GM12873 (cell line): ENCODE results near the gene SEPHS1.

Experiments used
- CTCF ChIP-seq: IDR thresholded peaks from 2 replicates; pipeline ENCODE4 v1.5.1; 2012; ENCODE audit warnings: low read depth, mild to moderate bottlenecking, moderate library complexity, low read length, control low read depth; ENCODE audit not compliant: insufficient read depth; ENCODE audit errors: missing control alignments

Gene SEPHS1

GRCh38 chr10:13322615-13323148 is 25.4 kb downstream of the SEPHS1 start:
- TF ChIP-seq CTCF = no peak

DNA sequence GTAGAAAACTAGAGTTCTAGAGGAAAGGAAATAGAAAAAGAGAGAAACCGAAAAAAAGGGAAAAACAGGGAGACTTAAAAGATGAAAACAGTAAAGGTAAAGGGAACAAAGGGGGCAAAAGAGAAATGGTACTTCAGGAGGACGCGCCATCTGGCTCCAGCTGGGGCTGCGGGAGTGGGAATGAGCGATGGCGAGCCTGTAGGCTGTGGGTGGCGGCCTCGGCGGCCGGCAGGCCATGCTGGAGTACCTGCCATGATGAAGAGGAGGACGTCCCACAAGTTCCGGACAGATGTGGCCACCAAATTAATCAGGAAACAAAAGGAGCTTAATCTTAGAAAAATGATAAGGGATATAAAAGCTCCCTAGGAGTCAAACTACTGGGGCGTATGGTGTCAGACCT is 26.5 kb downstream of the SEPHS1 start:
- no peak for TF ChIP-seq CTCF

GRCh38 chr10:13319166-13319565 is 28.9 kb downstream of the SEPHS1 start:
- TF ChIP-seq CTCF = no peak

- TF ChIP-seq CTCF = no peak
These were observed 30.6 kb downstream of the SEPHS1 start for GRCh38 chr10:13317474-13317873.

DNA sequence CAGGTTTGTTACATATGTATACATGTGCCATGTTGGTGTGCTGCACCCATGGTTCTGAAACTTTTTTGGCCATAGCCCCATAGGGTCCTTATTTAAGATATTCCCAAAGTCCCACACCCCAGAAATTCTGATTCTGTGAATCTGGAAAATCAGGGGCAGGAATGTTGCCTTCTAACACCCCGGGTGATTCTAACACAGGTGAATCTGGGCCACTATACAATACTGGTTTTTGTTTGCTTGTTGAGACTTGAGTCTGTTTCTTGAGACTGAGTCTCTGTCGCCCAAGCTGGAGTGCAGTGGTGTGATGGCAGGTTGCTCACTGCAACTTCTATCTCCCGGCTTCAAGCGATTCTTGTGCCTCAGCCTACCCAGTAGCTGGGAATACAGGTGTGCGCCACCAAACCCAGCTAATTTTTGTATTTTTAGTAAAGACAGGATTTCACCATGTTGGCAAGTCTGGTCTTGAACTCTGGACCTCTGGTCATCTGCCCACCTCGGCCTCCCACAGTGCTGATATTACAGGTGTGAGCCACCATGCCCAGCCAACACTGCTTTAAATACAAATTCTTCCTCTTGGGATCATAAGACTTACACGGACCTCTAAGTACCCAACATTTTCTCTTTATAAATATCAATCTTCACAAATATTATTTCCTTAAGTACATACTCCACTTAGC is 31.3 kb downstream of the SEPHS1 start:
- TF ChIP-seq CTCF = no peak

DNA sequence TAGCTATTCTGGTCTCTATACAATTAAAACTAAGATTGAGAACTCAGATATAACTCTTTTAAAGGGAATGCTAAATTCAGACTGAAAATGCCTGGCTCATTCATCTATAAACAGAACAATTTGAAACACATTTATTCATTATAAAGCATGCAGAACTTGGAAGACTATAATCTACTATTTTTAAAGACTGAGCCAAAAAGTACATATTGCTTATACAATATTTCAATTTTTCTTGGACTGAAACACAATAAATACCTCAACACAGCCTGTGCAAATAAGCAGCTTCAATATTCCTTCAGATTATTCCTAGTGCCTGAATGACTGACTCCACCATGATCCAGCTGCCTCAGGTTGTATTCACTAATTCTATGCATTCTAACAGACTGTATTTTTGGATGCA is 32.7 kb downstream of the SEPHS1 start:
- TF ChIP-seq CTCF = no peak

DNA sequence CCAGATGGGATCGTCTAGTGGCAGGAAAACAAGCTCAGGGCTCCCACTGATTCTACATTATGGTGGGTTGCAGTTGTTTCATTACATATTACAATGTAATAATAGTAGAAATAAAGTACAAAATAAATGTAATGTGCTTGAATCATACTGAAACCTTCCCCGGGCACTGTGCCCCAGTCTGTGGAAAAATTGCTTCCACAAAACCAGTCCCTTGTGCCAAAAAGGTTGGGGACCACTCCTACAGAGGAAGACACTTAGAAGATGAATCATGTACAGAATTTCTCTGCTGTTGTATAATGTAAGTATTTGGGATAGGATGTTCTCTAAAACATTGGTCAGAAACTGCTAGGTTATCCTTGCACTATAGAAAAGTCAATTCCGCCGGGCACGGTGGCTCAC is 36.9 kb downstream of the SEPHS1 start:
- no peak for TF ChIP-seq CTCF
